Activated CD4-positive, CD25-positive, alpha-beta regulatory T cell treated with anti-CD3 and anti-CD28 coated beads, Interleukin-2, amount 50 U/mL, for 24 hours (primary cell): ENCODE data around the gene SLC35F1.
"Not testable (repeated sequence)": the region's sequence is repeated elsewhere in the genome, so short reads cannot be mapped to it uniquely, and the experiment has no call there.

ENCODE experiments used
- ATAC-seq, 2 donors: fragments of 150-1000 bp; cut with Tn5 transposase; one replicate each; pipeline ENCODE4 v1.10.0; 2021; ENCODE audit warnings: mild to moderate bottlenecking in 1 of 2, moderate library complexity in 1 of 2

The SLC35F1 gene

DNA sequence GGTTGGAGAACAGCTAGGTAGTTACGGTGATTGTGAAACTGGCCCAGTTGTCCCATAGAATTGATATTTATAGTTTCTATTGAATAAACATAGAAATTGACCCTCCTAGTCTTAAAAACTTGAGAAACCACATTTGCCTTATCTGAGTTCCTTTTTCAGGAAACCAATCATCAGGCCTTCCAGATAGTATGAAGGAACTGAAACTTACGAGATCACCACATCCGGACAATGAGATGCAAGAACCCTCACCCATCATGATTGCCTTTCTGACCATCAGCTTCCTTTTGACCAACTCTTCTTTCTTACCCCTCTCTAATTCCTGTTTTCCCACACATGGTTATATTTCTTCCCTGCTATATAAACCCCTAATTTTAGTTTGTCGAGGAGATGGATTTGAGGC, 21.8 kb downstream of the SLC35F1 start:
- ATAC-seq: no peak

- ATAC-seq: no peak
Measured at GRCh38 chr6:117929501-117929900, 22.4 kb downstream of the SLC35F1 start.

DNA sequence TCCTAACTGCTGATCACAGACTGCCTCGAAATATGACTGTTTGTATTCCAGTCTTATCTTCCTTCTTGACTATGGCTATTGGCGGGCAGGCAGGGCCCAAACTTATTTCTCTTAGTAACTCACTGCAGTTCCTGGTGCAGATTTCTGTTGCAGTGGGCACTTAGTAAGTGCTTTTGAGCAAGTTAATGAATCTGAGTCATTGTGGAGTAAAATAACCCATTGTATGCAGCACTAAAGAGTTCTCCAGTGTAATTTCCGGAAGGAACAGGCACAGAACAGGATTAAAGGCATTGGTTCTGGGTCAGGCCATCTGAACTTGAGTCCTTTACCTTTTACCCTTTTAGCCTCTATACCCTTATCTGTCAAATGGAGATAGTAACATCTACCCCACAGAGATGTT, 23.6 kb downstream of the SLC35F1 start:
- ATAC-seq: no peak

GRCh38 chr6:117932001-117932400, 24.9 kb downstream of the SLC35F1 start:
- ATAC-seq: no peak

DNA sequence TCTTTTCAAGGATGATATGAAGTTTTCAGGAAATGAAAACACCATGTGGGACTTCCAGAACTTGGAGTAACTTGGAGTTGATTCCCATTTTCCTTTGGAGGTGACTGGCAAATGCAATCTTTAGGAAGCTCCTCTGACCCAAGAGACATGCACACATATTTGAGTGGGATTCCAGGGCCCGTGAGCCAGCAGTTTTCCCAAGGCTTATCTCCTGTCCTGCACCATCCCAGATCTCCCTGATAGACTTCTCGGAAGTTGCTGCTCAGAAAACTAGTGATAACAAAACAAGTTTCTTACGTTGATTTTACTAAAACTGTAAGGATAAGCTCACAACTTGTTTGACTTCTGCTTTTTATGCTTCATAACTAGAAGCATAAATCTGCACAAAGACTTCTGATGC, 25.6 kb downstream of the SLC35F1 start:
- ATAC-seq: no peak

DNA sequence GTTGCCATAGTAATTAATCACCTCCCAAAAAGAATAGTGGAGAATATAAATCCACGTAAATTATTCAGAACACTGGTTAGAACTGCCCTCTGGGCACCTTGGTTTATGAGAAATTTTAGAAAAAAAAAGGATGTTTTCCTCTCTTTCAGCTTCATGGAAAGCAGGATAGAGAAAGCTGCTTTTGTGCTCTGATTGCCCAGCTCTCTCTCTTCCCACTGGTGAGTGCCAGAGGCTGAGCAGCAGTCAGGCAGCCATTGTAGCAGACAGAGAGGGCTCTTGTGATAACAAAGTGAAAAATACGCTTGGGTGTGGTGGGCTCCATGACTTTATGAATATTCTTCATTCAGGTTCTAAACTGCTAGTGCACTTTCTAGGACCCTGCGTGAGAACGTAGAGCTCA, 26.4 kb downstream of the SLC35F1 start:
- ATAC-seq: no peak

GRCh38 chr6:117938311-117938995, 31.4 kb downstream of the SLC35F1 start:
- ATAC-seq: no peak

DNA sequence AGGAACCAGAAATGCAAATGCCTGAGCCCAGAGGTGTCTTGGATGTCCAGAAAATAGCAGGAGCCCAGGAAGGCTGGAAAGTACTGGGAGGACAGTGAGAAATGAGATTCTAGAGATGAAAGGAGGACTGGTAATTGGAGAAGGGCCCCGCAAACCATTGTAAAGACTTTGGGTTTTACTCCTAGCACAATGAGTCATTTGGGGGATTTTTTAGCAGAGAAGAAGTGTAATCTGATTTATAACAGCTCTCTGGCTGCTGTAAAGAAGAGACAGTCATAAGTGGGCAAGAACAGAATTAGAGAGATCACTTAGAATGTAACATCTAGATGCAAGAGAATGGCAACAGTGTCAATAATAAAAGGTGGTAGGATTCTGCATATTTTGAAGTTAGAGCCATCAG, 40.2 kb downstream of the SLC35F1 start:
- no peak for ATAC-seq

- ATAC-seq: no peak
Measured at GRCh38 chr6:117951783-117952182, 44.7 kb downstream of the SLC35F1 start.

- no peak for ATAC-seq
Measured at GRCh38 chr6:117955684-117956256, 48.7 kb downstream of the SLC35F1 start.

GRCh38 chr6:117956386-117956785, 49.3 kb downstream of the SLC35F1 start:
- ATAC-seq: no peak

DNA sequence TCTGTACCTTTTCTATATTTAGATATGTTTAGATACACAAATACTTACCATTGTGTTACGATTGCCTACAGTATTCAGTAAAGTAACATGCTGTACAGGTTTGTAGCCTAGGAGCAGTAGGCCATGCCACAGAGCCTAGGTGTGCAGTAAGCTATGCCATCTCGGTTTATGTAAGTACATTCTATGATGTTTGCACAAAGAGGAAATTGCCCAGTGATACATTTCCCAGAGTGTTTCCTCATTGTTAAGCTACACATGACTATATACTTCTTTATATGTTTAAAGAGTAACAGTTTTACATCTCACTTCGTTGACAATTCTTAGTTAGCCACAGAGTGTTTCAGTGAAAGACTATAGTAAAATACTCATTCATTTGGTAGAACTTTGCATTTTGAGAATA, 51.5 kb downstream of the SLC35F1 start:
- no peak for ATAC-seq

- no peak for ATAC-seq
Measured at GRCh38 chr6:117960877-117961276, 53.8 kb downstream of the SLC35F1 start.

- ATAC-seq: no peak
Measured at GRCh38 chr6:117961301-117961700, 54.2 kb downstream of the SLC35F1 start.

- not testable (repeated sequence) for ATAC-seq
Measured at GRCh38 chr6:117965763-117966162, 58.7 kb downstream of the SLC35F1 start.

- no peak for ATAC-seq
Measured at GRCh38 chr6:117971637-117972036, 64.6 kb downstream of the SLC35F1 start.

DNA sequence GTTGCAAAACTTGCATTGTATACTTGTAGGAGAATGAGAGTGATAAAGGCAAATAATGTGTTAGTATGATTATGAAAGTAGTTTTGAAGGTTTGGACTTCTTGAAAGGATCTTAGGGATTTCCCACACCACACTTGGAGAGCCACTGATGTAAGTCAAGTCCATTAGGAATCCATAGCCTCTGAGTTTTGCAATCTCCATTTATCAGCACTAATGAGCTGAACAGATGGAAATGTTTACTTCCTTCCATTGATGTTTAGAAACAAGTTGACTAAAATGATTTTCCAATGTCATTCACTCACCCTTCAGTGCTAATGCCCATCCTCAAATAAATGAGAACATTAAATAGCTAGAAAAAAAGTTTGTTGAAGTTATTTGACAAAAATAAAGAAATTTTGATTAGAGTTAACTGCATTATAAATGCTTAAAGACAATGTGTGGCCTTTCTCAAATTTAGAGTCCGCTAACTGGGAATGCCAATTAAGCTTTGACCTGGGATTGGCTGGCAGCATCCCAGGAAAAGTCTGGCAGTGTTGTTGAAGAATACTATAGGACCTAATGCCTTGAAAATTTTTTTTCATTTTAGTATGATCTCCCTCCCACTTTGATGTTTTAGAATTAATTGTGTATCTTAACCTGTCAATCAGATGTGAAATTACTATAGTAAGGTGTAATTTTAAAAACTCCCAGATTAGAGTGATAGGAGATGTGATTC, 68.0 kb downstream of the SLC35F1 start:
- ATAC-seq: no peak

- ATAC-seq: no peak
Measured at GRCh38 chr6:117976030-117976651, 69.1 kb downstream of the SLC35F1 start.

DNA sequence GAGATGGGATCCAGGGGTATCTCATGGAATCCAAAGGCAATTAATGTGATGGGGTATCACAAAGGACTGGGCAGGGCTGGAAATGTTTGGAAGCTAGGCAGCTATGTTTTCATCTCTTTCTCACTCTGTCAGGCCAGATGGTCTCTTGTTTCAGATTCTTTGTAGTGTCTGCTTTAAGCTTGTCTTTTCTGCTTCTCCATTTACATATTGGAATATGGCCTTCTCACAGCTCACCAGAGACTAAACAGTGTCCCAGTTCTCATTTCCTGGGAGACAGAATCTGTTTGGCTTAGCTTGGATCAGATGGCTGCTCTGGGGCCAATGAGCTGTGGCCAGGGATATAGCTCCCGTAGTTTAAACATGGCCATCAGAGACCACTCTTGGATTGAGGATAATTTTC, 78.9 kb downstream of the SLC35F1 start:
- ATAC-seq: no peak

- ATAC-seq: no peak
Measured at GRCh38 chr6:117986396-117986795, 79.3 kb downstream of the SLC35F1 start.

- ATAC-seq: no peak
Measured at GRCh38 chr6:117989086-117989485, 82.0 kb downstream of the SLC35F1 start.

GRCh38 chr6:117990151-117990550, 83.1 kb downstream of the SLC35F1 start:
- ATAC-seq: no peak

- ATAC-seq: no peak
Measured at GRCh38 chr6:117992856-117993255, 85.8 kb downstream of the SLC35F1 start.

GRCh38 chr6:118012944-118013343, 105.9 kb downstream of the SLC35F1 start:
- no peak for ATAC-seq
